Mesodermal cell (in vitro differentiated cells): ENCODE results near the gene FANCI.

Experiments used
- H3K27ac ChIP-seq: 2 replicates; pipeline ENCODE4 v1.7.0; 2013; ENCODE audit warnings: mild to moderate bottlenecking, low read depth, low read length, moderate library complexity; ENCODE audit not compliant: severe bottlenecking
- H3K36me3 ChIP-seq: 2 replicates; pipeline ENCODE4 v1.7.1; 2013; ENCODE audit warnings: mild to moderate bottlenecking, low read length, moderate library complexity; ENCODE audit not compliant: control insufficient read depth, insufficient read depth
- H3K4me1 ChIP-seq: one replicate; pipeline ENCODE4 v1.7.1; 2013; ENCODE audit warnings: mild to moderate bottlenecking, low read length; ENCODE audit not compliant: insufficient read depth, control insufficient read depth, poor library complexity, severe bottlenecking
- H3K4me3 ChIP-seq: 2 replicates; pipeline ENCODE4 v1.7.0; 2013; ENCODE audit warnings: low read length, control low read depth, mild to moderate bottlenecking; ENCODE audit not compliant: insufficient read depth, poor library complexity, severe bottlenecking; ENCODE audit errors: extremely low read depth
- H3K9me3 ChIP-seq: 2 replicates; pipeline ENCODE4 v1.7.1; 2013; ENCODE audit warnings: mild to moderate bottlenecking, low read length, moderate library complexity; ENCODE audit not compliant: control insufficient read depth
- WGBS, 2 experiments: methylation state at CpG; one replicate each; pipeline ENCODE4 v1.1.5; 2013; ENCODE audit warnings: missing lambda C conversion rate in 2 of 2; ENCODE audit not compliant: insufficient coverage in 2 of 2; 5-methylcytosine and 5-hydroxymethylcytosine counted together

FANCI gene

GRCh38 chr15:89360294-89360971 lies 116.7 kb downstream of the FANCI start:
- H3K4me3 ChIP-seq: no peak overlapping the region
- no peak overlapping the region for H3K27ac ChIP-seq
- no peaks in the 10 kb centered on the region for H3K36me3 ChIP-seq
- H3K9me3 ChIP-seq: no peaks in the 10 kb centered on the region
- peaks cover 11% of the 10 kb centered on the region for H3K4me1 ChIP-seq
- WGBS, 2 experiments: 1% methylated on average over 19 to 29 of the region's 31 CpGs

GRCh38 chr15:89361451-89362202 lies 117.8 kb downstream of the FANCI start:
- peaks cover 11% of the 10 kb centered on the region for H3K4me1 ChIP-seq
- no peaks in the 10 kb centered on the region for H3K9me3 ChIP-seq
- H3K4me3 ChIP-seq: no peak overlapping the region
- no peaks in the 10 kb centered on the region for H3K36me3 ChIP-seq
- WGBS, 2 experiments: 7 to 9% methylated on average over 35 to 37 of the region's 41 CpGs
- no peak overlapping the region for H3K27ac ChIP-seq

GRCh38 chr15:89362203-89363101 lies 118.7 kb downstream of the FANCI start:
- H3K27ac ChIP-seq: no peak overlapping the region
- H3K4me3 ChIP-seq: no peak overlapping the region
- H3K36me3 ChIP-seq: no peaks in the 10 kb centered on the region
- WGBS, 2 experiments: 4 to 5% methylated on average over 53 to 55 of the region's 73 CpGs
- H3K4me1 ChIP-seq: peaks cover 11% of the 10 kb centered on the region
- no peaks in the 10 kb centered on the region for H3K9me3 ChIP-seq

- 21 to 25% methylated on average over 3 to 4 of the region's 6 CpGs for WGBS, 2 experiments
- Histone ChIP-seq H3K36me3 (no peaks in the 10 kb centered on the region), H3K9me3 (no peaks in the 10 kb centered on the region), H3K4me3 (no peak overlapping the region), H3K27ac (no peak overlapping the region), H3K4me1 (peaks cover 11% of the 10 kb centered on the region)
These were observed 119.4 kb downstream of the FANCI start for GRCh38 chr15:89363133-89363532.

GRCh38 chr15:89363770-89364169 lies 120.0 kb downstream of the FANCI start:
- Histone ChIP-seq H3K9me3 (no peaks in the 10 kb centered on the region), H3K27ac (no peak overlapping the region), H3K4me1 (peaks cover 11% of the 10 kb centered on the region), H3K36me3 (no peaks in the 10 kb centered on the region), H3K4me3 (no peak overlapping the region)
- WGBS, 2 experiments: 26 to 46% methylated on average over 3 to 4 of the region's 4 CpGs

GRCh38 chr15:89364341-89364740 lies 120.6 kb downstream of the FANCI start:
- Histone ChIP-seq H3K36me3 (no peaks in the 10 kb centered on the region), H3K9me3 (no peaks in the 10 kb centered on the region), H3K27ac (no peak overlapping the region), H3K4me1 (peaks cover 11% of the 10 kb centered on the region), H3K4me3 (no peak overlapping the region)
- WGBS, 2 experiments: 14 to 46% methylated on average over 2 to 6 of the region's 6 CpGs

GRCh38 chr15:89364741-89365450 lies 121.1 kb downstream of the FANCI start:
- WGBS, 2 experiments: 31 to 35% methylated on average over 10 to 11 of the region's 13 CpGs
- H3K36me3 ChIP-seq: no peaks in the 10 kb centered on the region
- no peak overlapping the region for H3K27ac ChIP-seq
- H3K4me3 ChIP-seq: no peak overlapping the region
- H3K9me3 ChIP-seq: no peaks in the 10 kb centered on the region
- H3K4me1 ChIP-seq: peaks cover 11% of the 10 kb centered on the region

- Histone ChIP-seq H3K27ac (no peak overlapping the region), H3K36me3 (no peaks in the 10 kb centered on the region), H3K9me3 (no peaks in the 10 kb centered on the region), H3K4me3 (no peak overlapping the region), H3K4me1 (peaks cover 7% of the 10 kb centered on the region)
- WGBS, 2 experiments: 6 to 16% methylated on average over 16 to 17 of the region's 22 CpGs
These were observed 121.8 kb downstream of the FANCI start for GRCh38 chr15:89365462-89366065.
